Thyroid gland (tissue), 4 donors: Measurements from ENCODE around the gene SMIM41. TPM values are rescaled to one million over a fixed set of nuclear protein-coding genes. Genes with fewer than 3 reads are reported as not detected.

Experiments
- DNase-seq, 2 donors: peaks; one replicate each; pipeline ENCODE4 v3.0.0-alpha.2; 2019
- H3K27ac ChIP-seq, 3 donors: fragments of 200-600 bp; sonication (generic); 1 replicate in 2 of 3; 2 replicates in 1 of 3; pipeline ENCODE4 v1.5.1; 2016 to 2019; ENCODE audit warnings: mild to moderate bottlenecking in 1 of 3, moderate library complexity in 1 of 3
- H3K27me3 ChIP-seq: fragments of 200-600 bp; sonication (generic); one replicate; pipeline ENCODE4 v1.5.1; 2019
- H3K36me3 ChIP-seq, 2 donors: fragments of 200-600 bp; sonication (generic); one replicate each; pipeline ENCODE4 v1.5.1; 2016 to 2019
- H3K4me1 ChIP-seq, 2 donors: fragments of 200-600 bp; sonication (generic); one replicate each; pipeline ENCODE4 v1.5.1; 2017 to 2019
- H3K4me3 ChIP-seq, 3 donors: fragments of 200-600 bp; sonication (generic); replicated peaks in 1 of 3; 1 replicate in 2 of 3; 2 replicates in 1 of 3; pipeline ENCODE4 v1.5.1; 2016; ENCODE audit warnings: mild to moderate bottlenecking in 1 of 3
- H3K9me3 ChIP-seq: fragments of 200-600 bp; sonication (generic); one replicate; pipeline ENCODE4 v1.5.1; 2017
- POLR2A ChIP-seq, 2 donors: fragments of 450-650 bp; IDR thresholded peaks; one replicate each; pipeline ENCODE4 v1.6.1; 2017; ENCODE audit warnings: antibody characterized with exemption in 2 of 2, mild to moderate bottlenecking in 2 of 2, moderate library complexity in 1 of 2
- WGBS, 2 donors: methylation state at CpG; one replicate each; pipeline ENCODE4 v1.1.5; 2017; 5-methylcytosine and 5-hydroxymethylcytosine counted together
- intact Hi-C: fragments of 100-400 bp; cut with DNase I; formaldehyde crosslinking; loops from one replicate; pipeline ENCODE4 v1.15.1; 2023
- total RNA-seq, 4 donors: library from RNA; depleted of rRNA; stranded (reverse); fragments of >200 nt; gene quantifications; one replicate each; pipeline ENCODE4 v1.2.3, GENCODE V29; 2016
- TF ChIP-seq, protein P1 (sequence below), 6 experiments: fragments of 200-600 bp in 3 of 6; fragments of 450-650 bp in 3 of 6; sonication (generic) in 3 of 6; IDR thresholded peaks; one replicate each; pipeline ENCODE4 v1.5.1; 2016 to 2019; ENCODE audit warnings: antibody characterized with exemption in 6 of 6, mild to moderate bottlenecking in 2 of 6, inconsistent platforms in 1 of 6, moderate library complexity in 1 of 6

The SMIM41 gene
- total RNA-seq, 4 donors from 2014 or later: 0.67 TPM; not detected in 3

DNA sequence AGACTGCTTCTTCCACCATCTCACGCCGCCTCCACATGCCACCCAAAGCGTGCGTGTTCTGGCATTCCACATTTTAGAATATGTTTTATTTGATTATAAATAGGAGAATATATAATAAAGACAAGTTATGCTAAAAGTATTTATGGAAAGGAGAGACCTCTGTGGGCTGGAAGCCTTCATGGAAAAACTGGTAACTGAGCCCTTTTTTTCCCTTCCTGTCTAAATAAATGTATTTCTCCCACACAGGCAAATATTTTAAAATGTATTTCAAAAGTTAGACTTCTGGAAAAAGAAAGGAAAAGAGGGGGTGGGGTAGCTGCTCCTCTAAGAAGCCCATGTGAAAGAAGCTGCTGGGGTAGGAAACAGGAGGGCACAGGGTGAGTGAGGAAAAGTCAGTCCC is 44.3 kb upstream of the SMIM41 start:
- no peak for DNase-seq
- H3K9me3 ChIP-seq: no peaks in the 10 kb centered on the region
- peaks cover 41 to 58% of the 10 kb centered on the region in 2 donors for H3K4me1 ChIP-seq
- 79 to 87% methylated on average over 4 of the region's 4 CpGs for WGBS, 2 donors
- TF ChIP-seq, protein P1, sequence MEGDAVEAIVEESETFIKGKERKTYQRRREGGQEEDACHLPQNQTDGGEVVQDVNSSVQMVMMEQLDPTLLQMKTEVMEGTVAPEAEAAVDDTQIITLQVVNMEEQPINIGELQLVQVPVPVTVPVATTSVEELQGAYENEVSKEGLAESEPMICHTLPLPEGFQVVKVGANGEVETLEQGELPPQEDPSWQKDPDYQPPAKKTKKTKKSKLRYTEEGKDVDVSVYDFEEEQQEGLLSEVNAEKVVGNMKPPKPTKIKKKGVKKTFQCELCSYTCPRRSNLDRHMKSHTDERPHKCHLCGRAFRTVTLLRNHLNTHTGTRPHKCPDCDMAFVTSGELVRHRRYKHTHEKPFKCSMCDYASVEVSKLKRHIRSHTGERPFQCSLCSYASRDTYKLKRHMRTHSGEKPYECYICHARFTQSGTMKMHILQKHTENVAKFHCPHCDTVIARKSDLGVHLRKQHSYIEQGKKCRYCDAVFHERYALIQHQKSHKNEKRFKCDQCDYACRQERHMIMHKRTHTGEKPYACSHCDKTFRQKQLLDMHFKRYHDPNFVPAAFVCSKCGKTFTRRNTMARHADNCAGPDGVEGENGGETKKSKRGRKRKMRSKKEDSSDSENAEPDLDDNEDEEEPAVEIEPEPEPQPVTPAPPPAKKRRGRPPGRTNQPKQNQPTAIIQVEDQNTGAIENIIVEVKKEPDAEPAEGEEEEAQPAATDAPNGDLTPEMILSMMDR (IDR thresholded peaks at IDR 0.05): no peak
- no peak for TF ChIP-seq POLR2A (IDR thresholded peaks at IDR 0.05)
- no peak overlapping the region for H3K4me3 ChIP-seq
- intact Hi-C loops: no loop called here
- peak overlapping the region in 2 of 3 donors; percentile 98 to 100 for H3K27ac ChIP-seq
- H3K36me3 ChIP-seq: no peaks in the 10 kb centered on the region
- H3K27me3 ChIP-seq: no peaks in the 10 kb centered on the region

DNA sequence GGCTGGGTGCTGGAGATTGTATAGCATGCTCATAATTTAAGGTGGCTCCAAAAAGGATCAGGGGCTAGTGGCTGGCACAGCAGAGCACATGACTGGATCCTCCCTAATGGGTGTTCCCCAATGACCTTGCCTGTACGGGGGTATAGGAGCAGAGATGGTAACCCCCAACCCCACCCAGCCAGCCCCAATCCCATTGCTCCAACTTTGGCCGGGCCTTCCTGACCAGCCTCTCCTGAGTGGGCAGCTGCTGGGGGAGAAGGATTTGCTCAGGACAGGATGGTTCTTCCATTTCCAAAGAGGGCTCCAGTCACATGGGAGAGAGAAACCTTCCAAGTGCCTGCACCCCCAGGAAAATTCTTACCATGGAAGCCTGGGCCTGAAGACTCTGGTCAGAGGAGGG is 43.6 kb upstream of the SMIM41 start:
- Histone ChIP-seq H3K36me3 (no peaks in the 10 kb centered on the region), H3K27me3 (no peaks in the 10 kb centered on the region), H3K27ac (peak overlapping the region; percentile 84 to 100 (median 98)), H3K4me3 (no peak overlapping the region), H3K9me3 (no peaks in the 10 kb centered on the region), H3K4me1 (peaks cover 41 to 63% of the 10 kb centered on the region in 2 donors)
- WGBS, 2 donors: 79 to 88% methylated on average over 2 of the region's 2 CpGs
- TF ChIP-seq POLR2A (IDR thresholded peaks at IDR 0.05): no peak
- TF ChIP-seq, protein P1 (IDR thresholded peaks at IDR 0.05): no peak
- intact Hi-C loops: no loop called here
- DNase-seq: no peak

DNA sequence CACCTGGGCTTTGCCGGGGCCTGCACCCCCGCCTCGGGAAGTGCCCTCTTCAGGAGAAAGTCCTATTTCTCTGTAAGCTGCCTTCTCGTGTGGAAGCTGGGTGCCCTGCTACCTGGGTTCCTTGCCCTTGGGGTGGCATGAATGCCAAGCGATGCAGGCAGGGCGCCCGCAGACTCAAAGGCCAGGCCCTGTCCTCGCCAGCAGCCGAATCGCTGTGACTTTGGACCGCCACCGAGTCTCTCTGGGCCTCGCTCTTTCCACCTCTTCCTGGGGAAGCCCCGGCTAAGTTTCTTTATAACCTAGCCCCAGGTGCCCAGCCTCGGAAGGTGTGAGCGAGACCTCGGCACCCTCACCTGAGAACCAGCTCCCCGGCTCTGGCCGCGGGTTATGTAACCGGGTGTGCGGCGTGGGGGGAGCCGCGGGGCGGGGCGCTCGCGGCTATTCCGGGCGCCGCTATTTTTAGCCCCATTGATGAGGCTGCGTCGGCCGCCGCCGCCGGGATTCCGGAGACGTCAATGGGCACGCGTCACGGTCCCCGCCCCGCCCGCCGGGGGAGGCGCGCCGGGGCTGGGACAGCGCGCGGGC is 42.8 kb upstream of the SMIM41 start:
- intact Hi-C loops: no loop called here
- peak; percentile 93 for DNase-seq
- Histone ChIP-seq H3K27ac (peak overlapping the region; percentile 84 to 100 (median 98)), H3K27me3 (no peaks in the 10 kb centered on the region), H3K9me3 (no peaks in the 10 kb centered on the region), H3K4me1 (peaks cover 41 to 68% of the 10 kb centered on the region in 2 donors), H3K36me3 (no peaks in the 10 kb centered on the region), H3K4me3 (peak overlapping the region in 1 of 3 donors; percentile 18)
- 21 to 53% methylated on average over 8 to 15 of the region's 53 CpGs for WGBS, 2 donors
- TF ChIP-seq, protein P1 (IDR thresholded peaks at IDR 0.05): no peak
- TF ChIP-seq POLR2A (IDR thresholded peaks at IDR 0.05): peak; percentile 17 to 86

DNA sequence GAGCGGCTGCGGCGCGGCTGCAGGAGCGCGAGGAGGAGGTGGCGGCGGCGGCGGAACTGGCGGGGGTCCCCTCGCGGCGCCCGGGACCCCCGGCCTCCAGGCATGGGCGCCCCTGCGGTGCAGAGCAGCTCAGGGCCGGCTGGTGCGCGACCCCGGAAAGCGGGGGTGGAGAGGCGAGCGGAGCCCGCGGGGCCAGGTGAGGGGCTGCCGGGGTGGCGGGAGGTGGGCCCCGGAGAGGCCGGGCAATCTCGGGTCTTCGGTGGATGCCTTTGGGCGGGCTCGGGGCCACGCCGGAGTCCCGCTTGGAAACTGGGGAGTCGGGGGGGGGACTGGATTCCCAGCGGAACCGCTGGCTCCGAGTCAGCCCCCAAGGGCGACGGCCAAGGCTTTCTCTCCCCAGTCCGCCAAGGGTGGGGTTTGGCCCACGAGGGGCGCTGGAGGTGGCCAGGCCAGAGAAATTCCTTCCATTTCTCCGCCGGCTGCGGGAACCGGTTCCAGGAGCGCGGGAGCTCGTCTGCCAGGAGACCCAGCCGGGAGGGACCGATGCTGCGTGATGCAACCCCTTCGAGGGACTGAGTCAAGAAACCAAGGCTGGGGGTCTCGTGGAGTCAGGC is 42.1 kb upstream of the SMIM41 start:
- Histone ChIP-seq H3K4me1 (peaks cover 36 to 68% of the 10 kb centered on the region in 2 donors), H3K36me3 (no peaks in the 10 kb centered on the region), H3K27ac (peak overlapping the region; percentile 86 to 98 (median 95)), H3K4me3 (peak overlapping the region; percentile 74 to 83 (median 81)), H3K9me3 (no peaks in the 10 kb centered on the region), H3K27me3 (no peaks in the 10 kb centered on the region)
- peak; percentile 68 to 75 for DNase-seq
- TF ChIP-seq POLR2A (IDR thresholded peaks at IDR 0.05): no peak
- TF ChIP-seq, protein P1 (IDR thresholded peaks at IDR 0.05): no peak
- WGBS, 2 donors: 0 to 1% methylated on average over 16 of the region's 59 CpGs
- intact Hi-C loops: no loop called here

DNA sequence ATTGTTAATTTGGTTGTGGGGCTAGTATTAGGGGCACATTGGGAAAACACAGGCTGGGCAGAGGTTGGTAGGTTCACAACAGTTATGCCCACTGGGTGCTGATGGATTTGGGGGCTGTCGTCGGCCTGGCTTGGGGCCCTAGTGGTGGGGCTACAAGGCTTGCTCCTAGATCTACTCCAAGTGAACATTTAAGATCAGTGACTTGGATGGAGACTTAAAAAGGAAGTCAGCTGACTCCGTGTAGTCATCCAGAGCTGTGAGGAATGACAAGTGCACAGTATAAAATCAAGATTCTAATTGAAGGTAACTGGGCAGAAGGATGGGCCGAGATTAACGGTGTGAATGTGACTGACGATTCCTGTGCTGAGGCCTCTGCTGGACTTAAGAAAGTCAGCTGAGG is 41.1 kb upstream of the SMIM41 start:
- peak in 1 of 2 donors; percentile 43 for TF ChIP-seq POLR2A (IDR thresholded peaks at IDR 0.05)
- TF ChIP-seq, protein P1 (IDR thresholded peaks at IDR 0.05): peak in 1 of 6 experiments; percentile 4
- Histone ChIP-seq H3K27ac (peak overlapping the region; percentile 86 to 98 (median 95)), H3K27me3 (no peaks in the 10 kb centered on the region), H3K4me3 (peak overlapping the region in 1 of 3 donors; percentile 81), H3K36me3 (no peaks in the 10 kb centered on the region), H3K9me3 (no peaks in the 10 kb centered on the region), H3K4me1 (peaks cover 40 to 73% of the 10 kb centered on the region in 2 donors)
- no peak for DNase-seq
- WGBS, 2 donors: 57 to 64% methylated on average over 6 of the region's 6 CpGs
- intact Hi-C loops: no loop called here
